ENCODE results near the gene HEYL. TPM values are rescaled to one million over a fixed set of nuclear protein-coding genes. Genes with fewer than 3 reads are reported as not detected.

Gene HEYL
- total RNA-seq, 1 experiment from 2014 or later = 0.17 TPM

DNA sequence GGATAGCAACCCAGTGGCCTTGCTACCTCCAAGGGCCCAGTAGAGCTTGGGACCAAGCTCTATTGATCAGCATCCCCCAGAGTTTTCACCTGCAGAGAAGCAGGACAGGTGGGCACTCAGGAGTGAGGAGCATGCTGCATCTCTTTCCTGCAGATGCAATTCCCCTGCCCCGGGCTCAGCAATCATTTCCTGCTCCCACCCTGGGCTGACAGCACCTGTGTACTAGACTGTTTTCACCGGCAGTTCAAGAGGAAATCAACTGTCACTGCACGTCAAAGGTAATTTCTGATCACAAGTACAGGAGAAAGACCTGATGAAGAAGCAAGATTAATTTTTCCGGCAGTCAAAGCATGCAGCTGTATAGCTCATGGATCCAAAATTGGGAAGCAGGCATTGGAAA is 41.3 kb upstream of the HEYL start:
- H4K20me1 ChIP-seq (ENCODE audit: insufficient read depth) = no peaks in the 10 kb centered on the region
- H3K4me3 ChIP-seq = no peak overlapping the region
- H3K9me2 ChIP-seq (ENCODE audit: insufficient read depth) = no peaks in the 10 kb centered on the region
- no peak for DNase-seq
- H3K4me2 ChIP-seq = no peak overlapping the region
- H3K36me3 ChIP-seq (ENCODE audit: low read depth) = no peaks in the 10 kb centered on the region
- TF ChIP-seq EZH2 (IDR thresholded peaks at IDR 0.05; ENCODE audit: low read depth) = no peak
- TF ChIP-seq, protein P1, sequence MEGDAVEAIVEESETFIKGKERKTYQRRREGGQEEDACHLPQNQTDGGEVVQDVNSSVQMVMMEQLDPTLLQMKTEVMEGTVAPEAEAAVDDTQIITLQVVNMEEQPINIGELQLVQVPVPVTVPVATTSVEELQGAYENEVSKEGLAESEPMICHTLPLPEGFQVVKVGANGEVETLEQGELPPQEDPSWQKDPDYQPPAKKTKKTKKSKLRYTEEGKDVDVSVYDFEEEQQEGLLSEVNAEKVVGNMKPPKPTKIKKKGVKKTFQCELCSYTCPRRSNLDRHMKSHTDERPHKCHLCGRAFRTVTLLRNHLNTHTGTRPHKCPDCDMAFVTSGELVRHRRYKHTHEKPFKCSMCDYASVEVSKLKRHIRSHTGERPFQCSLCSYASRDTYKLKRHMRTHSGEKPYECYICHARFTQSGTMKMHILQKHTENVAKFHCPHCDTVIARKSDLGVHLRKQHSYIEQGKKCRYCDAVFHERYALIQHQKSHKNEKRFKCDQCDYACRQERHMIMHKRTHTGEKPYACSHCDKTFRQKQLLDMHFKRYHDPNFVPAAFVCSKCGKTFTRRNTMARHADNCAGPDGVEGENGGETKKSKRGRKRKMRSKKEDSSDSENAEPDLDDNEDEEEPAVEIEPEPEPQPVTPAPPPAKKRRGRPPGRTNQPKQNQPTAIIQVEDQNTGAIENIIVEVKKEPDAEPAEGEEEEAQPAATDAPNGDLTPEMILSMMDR (conservative IDR thresholded peaks at IDR 0.05) = no peak
- intact Hi-C loops (cut with micrococcal nuclease; ENCODE audit: unreplicated experiment) = no loop called here
- H3F3A ChIP-seq (ENCODE audit: insufficient read depth, low read depth) = no peaks in the 10 kb centered on the region
- BruUV-seq (replicated peaks) = no TSS peak
- no peak overlapping the region for H2AFZ ChIP-seq
- peaks cover 13% of the 10 kb centered on the region for H3K4me1 ChIP-seq (replicated peaks; ENCODE audit: insufficient read depth)
- ChIA-PET POLR2A (ENCODE audit: unreplicated experiment) (no interaction called here), CTCF (interaction anchor here (0.6 to 1.0 kb wide), 2 partner anchors 10 to 58 kb away, joined by 3 to 5 read pairs; partner anchors contain the start of genes HPCAL4 and PPIE)
- no peak overlapping the region for H3K27ac ChIP-seq
- H3K9me3 ChIP-seq (ENCODE audit: insufficient read depth, low read depth) = no peaks in the 10 kb centered on the region
- no peaks in the 10 kb centered on the region for H3K79me2 ChIP-seq (ENCODE audit: low read depth)
- H3K27me3 ChIP-seq (ENCODE audit: insufficient read depth, low read depth) = no peaks in the 10 kb centered on the region

DNA sequence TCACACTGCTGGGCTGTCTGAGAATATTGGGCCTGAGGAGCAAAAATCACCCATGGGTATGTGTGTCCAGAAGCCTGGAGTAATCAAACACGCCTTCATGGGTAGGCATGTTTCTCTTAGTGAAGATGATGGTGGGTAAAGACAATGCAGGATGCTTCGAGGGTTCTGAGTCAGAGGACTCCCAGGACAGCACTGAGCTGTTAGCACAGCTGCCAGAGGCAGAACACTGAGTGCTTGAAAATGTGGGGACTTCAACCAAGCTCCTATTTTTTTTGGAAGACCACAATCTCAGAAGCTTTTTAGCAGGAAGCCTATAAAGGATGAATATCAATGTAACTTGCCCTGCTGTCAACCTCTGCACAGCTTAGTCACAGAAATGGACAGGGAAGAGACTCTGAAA is 40.4 kb upstream of the HEYL start:
- CTCF ChIA-PET = no interaction called here
- no TSS peak for BruUV-seq (replicated peaks)
- Histone ChIP-seq H3K79me2 (ENCODE audit: low read depth) (no peaks in the 10 kb centered on the region), H3K4me2 (no peak overlapping the region), H3K9me3 (ENCODE audit: insufficient read depth, low read depth) (no peaks in the 10 kb centered on the region), H2AFZ (no peak overlapping the region), H3K9me2 (ENCODE audit: insufficient read depth) (no peaks in the 10 kb centered on the region), H3F3A (ENCODE audit: insufficient read depth, low read depth) (no peaks in the 10 kb centered on the region), H3K27ac (no peak overlapping the region), H3K4me1 (replicated peaks; ENCODE audit: insufficient read depth) (peaks cover 13% of the 10 kb centered on the region), H4K20me1 (ENCODE audit: insufficient read depth) (no peaks in the 10 kb centered on the region), H3K4me3 (no peak overlapping the region), H3K27me3 (ENCODE audit: insufficient read depth, low read depth) (no peaks in the 10 kb centered on the region), H3K36me3 (ENCODE audit: low read depth) (no peaks in the 10 kb centered on the region)
- POLR2A ChIA-PET (ENCODE audit: unreplicated experiment) = interaction anchor here (0.5 kb wide), 1 partner anchor 9 kb away, joined by 3 read pairs; no protein-coding TSS in a partner anchor
- intact Hi-C loops (cut with micrococcal nuclease; ENCODE audit: unreplicated experiment) = no loop called here
- TF ChIP-seq, protein P1 (conservative IDR thresholded peaks at IDR 0.05) = no peak
- no peak for TF ChIP-seq EZH2 (IDR thresholded peaks at IDR 0.05; ENCODE audit: low read depth)
- DNase-seq = no peak

DNA sequence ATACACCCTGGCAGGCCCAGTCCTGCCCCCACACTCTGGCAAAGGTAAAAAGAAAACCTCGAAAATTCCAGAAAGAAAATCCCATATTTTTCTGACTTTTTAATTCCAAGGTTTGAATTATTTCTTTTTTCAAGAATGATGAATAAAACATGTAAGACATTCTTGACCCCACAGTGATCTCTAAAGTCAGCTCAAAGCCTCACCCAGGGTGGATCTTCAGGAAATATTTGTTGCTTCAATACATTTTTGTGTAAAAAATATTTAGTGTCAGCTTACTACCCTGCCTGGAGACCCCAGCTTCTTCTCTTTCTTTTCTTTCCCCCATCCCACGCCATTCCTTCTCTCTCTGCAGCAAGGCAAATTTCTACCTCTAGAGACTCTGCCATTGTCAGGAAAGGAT is 39.4 kb upstream of the HEYL start:
- ChIA-PET POLR2A (ENCODE audit: unreplicated experiment) (no interaction called here), CTCF (no interaction called here)
- Histone ChIP-seq H3K4me2 (no peak overlapping the region), H3K27me3 (ENCODE audit: insufficient read depth, low read depth) (no peaks in the 10 kb centered on the region), H3K9me3 (ENCODE audit: insufficient read depth, low read depth) (no peaks in the 10 kb centered on the region), H3F3A (ENCODE audit: insufficient read depth, low read depth) (no peaks in the 10 kb centered on the region), H3K27ac (no peak overlapping the region), H3K4me1 (replicated peaks; ENCODE audit: insufficient read depth) (peaks cover 13% of the 10 kb centered on the region), H3K9me2 (ENCODE audit: insufficient read depth) (no peaks in the 10 kb centered on the region), H3K79me2 (ENCODE audit: low read depth) (no peaks in the 10 kb centered on the region), H4K20me1 (ENCODE audit: insufficient read depth) (no peaks in the 10 kb centered on the region), H3K4me3 (no peak overlapping the region), H3K36me3 (ENCODE audit: low read depth) (no peaks in the 10 kb centered on the region), H2AFZ (no peak overlapping the region)
- BruUV-seq (replicated peaks) = no TSS peak
- intact Hi-C loops (cut with micrococcal nuclease; ENCODE audit: unreplicated experiment) = no loop called here
- no peak for DNase-seq
- TF ChIP-seq, protein P1 (conservative IDR thresholded peaks at IDR 0.05) = no peak
- TF ChIP-seq EZH2 (IDR thresholded peaks at IDR 0.05; ENCODE audit: low read depth) = no peak

All from PC-9 (cell line).